ENCODE measurements around the gene STPG3. TPM values are rescaled to one million over a fixed set of nuclear protein-coding genes. Genes with fewer than 3 reads are reported as not detected.

Gene STPG3
- total and polyA plus RNA-seq, 2 of the 8 experiments (the other 6 are each of a cell fraction or from before 2014, with no cell fraction given), result not detected

DNA sequence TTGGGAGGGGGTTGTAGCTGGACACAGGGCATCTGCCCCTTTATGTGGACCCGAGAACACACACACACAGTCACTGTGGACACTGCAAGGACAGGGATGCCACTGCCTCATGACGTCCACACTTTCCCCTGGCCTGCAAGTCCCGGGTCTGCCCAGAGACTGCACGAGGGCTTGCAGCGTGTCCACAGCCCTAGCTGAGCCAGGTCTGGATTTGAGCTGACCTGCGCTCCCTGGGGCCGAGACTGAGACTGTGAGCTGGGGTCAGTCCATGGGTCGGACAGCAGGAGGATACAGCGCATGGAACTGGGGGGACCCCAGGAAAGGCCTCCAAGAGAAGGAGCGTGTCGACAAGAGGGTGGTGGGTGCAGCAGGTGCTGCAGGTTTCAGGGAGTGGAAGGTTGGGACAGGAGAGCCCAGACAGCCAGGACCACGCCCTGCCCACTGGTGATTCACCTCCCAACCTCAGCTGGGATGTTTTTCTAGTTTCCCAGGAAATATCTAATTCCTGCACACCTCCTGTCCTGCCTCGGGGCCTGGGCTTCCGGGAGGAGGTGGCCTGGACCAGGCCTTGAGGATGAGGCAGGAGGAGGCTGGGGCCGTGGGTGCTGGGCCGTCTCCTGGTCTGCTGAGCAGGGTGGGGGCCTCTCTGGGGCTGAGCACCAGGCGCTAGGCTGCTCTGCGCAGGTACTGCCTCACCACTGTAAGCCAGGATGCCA, 24.6 kb upstream of the STPG3 start:
- no peaks in the 10 kb centered on the region; a peak in 2 of 7 replicates for H3K27me3 ChIP-seq (replicated peaks in 1 of 4; ENCODE audit: control insufficient read depth in 3 of 4, extremely low read depth in 1 of 4, insufficient read depth in 3 of 4, low read length in 3 of 4)
- peak overlapping the region; percentile 91 for H4K91ac ChIP-seq (replicated peaks; ENCODE audit: insufficient read length, low read length)
- WGBS, 2 experiments (ENCODE audit: extremely low coverage in 1 of 2, insufficient coverage in 1 of 2, insufficient read length in 1 of 2, insufficient replicate concordance in 2 of 2, low coverage in 1 of 2, low lambda C conversion rate in 2 of 2, missing lambda C conversion rate in 1 of 2), result 84% methylated on average over 18 of the region's 18 CpGs; no CpG with 5 or more reads in 1 of the 2 experiments
- no peak for FAIRE-seq
- ChIA-PET POLR2A (ENCODE audit: partially characterized antibody) (interaction anchor here (1.1 to 69.9 kb wide), 7 partner anchors 9 to 109 kb away, joined by 4 to 1462 read pairs (median 5); partner anchors contain the start of genes ANAPC2, NDOR1, NELFB and SSNA1), CTCF (ENCODE audit: partially characterized antibody) (interaction anchor here (1.0 to 20.2 kb wide), 25 partner anchors 10 to 438 kb away, joined by 3 to 204 read pairs (median 5); partner anchors contain the start of genes ANAPC2, LRRC26, NPDC1 and SAPCD2)
- no peaks in the 10 kb centered on the region for H3K36me3 ChIP-seq (ENCODE audit: control insufficient read depth in 2 of 4, insufficient read depth in 4 of 4, low read length in 3 of 4)
- no peak overlapping the region for H4K5ac ChIP-seq (ENCODE audit: insufficient read length, low read depth, low read length)
- peaks cover 0 to 23% (median 10%) of the 10 kb centered on the region in 4 experiments; a peak in 5 of 7 replicates for H3K4me1 ChIP-seq (replicated peaks in 1 of 4; ENCODE audit: control insufficient read depth in 3 of 4, insufficient read depth in 4 of 4, low read length in 3 of 4)
- no peak overlapping the region for H3K27ac ChIP-seq (ENCODE audit: low read depth, low read length)
- DNase-seq (ENCODE audit: low read depth in 1 of 2, low spot score in 2 of 2), result no peak
- peak overlapping the region; percentile 33 for H2BK120ac ChIP-seq (replicated peaks; ENCODE audit: low read depth, low read length)
- H3K18ac ChIP-seq (ENCODE audit: extremely low read depth, low read length), result no peak overlapping the region
- H3K23ac ChIP-seq (ENCODE audit: insufficient read length), result no peak overlapping the region
- H3K4ac ChIP-seq (replicated peaks; ENCODE audit: insufficient read length, low read depth, low read length), result peak overlapping the region; percentile 85
- no peak overlapping the region; a peak in 1 of 7 replicates for H3K9ac ChIP-seq (replicated peaks in 1 of 4; ENCODE audit: extremely low read depth in 1 of 4, low read depth in 3 of 4, low read length in 3 of 4)
- H3K14ac ChIP-seq (ENCODE audit: insufficient read length), result no peak overlapping the region
- H2BK20ac ChIP-seq (ENCODE audit: low read length), result 0 out of 2 replicates have a peak overlapping the region, but pooled peaks have one; percentile 48
- peaks cover 16% of the 10 kb centered on the region; the same call in 1 of the 2 replicates for H3K23me2 ChIP-seq (ENCODE audit: low read depth, low read length)
- H2BK15ac ChIP-seq (ENCODE audit: low read length), result peak overlapping the region; percentile 46; the same call in 1 of the 2 replicates
- H2AFZ ChIP-seq (ENCODE audit: low read length), result no peak overlapping the region
- peak overlapping the region; percentile 90 for H2BK5ac ChIP-seq (ENCODE audit: low read depth, low read length)
- H4K20me1 ChIP-seq (replicated peaks in 1 of 2; ENCODE audit: control insufficient read depth in 1 of 2, insufficient read depth in 2 of 2, low read length in 2 of 2), result no peaks in the 10 kb centered on the region
- H3K9me3 ChIP-seq (ENCODE audit: insufficient read depth in 2 of 2, low read depth in 1 of 2, low read length in 1 of 2), result no peaks in the 10 kb centered on the region
- peak overlapping the region; percentile 70; the same call in 1 of the 2 replicates for H2AK5ac ChIP-seq (ENCODE audit: low read depth, low read length)
- H3K56ac ChIP-seq (replicated peaks; ENCODE audit: insufficient read length, low read depth, low read length), result peak overlapping the region; percentile 46
- no peak overlapping the region for H3K4me2 ChIP-seq (ENCODE audit: insufficient read depth in 1 of 2, low read depth in 2 of 2, low read length in 2 of 2)
- H3K79me2 ChIP-seq (ENCODE audit: control insufficient read depth in 1 of 2, insufficient read depth in 2 of 2, low read length in 2 of 2), result no peaks in the 10 kb centered on the region
- H2BK12ac ChIP-seq (ENCODE audit: low read depth, low read length), result peak overlapping the region; percentile 68; the same call in 1 of the 2 replicates
- H4K8ac ChIP-seq (ENCODE audit: extremely low read depth, insufficient read depth, low read length), result no peak overlapping the region; the same call in 1 of the 2 replicates
- H3K79me1 ChIP-seq (ENCODE audit: low read depth, low read length), result no peaks in the 10 kb centered on the region
- H3K4me3 ChIP-seq (ENCODE audit: extremely low read depth in 1 of 4, insufficient read depth in 2 of 4, low read depth in 3 of 4, low read length in 4 of 4), result no peak overlapping the region
- TF ChIP-seq, protein P1, sequence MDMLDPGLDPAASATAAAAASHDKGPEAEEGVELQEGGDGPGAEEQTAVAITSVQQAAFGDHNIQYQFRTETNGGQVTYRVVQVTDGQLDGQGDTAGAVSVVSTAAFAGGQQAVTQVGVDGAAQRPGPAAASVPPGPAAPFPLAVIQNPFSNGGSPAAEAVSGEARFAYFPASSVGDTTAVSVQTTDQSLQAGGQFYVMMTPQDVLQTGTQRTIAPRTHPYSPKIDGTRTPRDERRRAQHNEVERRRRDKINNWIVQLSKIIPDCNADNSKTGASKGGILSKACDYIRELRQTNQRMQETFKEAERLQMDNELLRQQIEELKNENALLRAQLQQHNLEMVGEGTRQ (IDR thresholded peaks at IDR 0.05; ENCODE audit: low read length), result no peak
- no peak for TF ChIP-seq YY1 (IDR thresholded peaks at IDR 0.05; ENCODE audit: low read depth, low read length)
- TF ChIP-seq POLR2AphosphoS5 (IDR thresholded peaks at IDR 0.05; ENCODE audit: low read depth, low read length), result no peak
- no peak for TF ChIP-seq HDAC6 (IDR thresholded peaks at IDR 0.05; ENCODE audit: low read depth, low read length)
- no peak for TF ChIP-seq CREB1 (IDR thresholded peaks at IDR 0.05)
- no peak for TF ChIP-seq EP300 (IDR thresholded peaks at IDR 0.05; ENCODE audit: borderline replicate concordance in 1 of 2, low read depth in 2 of 2, low read length in 2 of 2)
- no peak for TF ChIP-seq ZNF274 (IDR thresholded peaks at IDR 0.05; ENCODE audit: borderline replicate concordance, extremely low read depth, low read length)
- TF ChIP-seq HDAC2 (IDR thresholded peaks at IDR 0.05; ENCODE audit: borderline replicate concordance in 1 of 2, low read depth in 2 of 2, low read length in 2 of 2), result no peak
- TF ChIP-seq SP2 (IDR thresholded peaks at IDR 0.05; ENCODE audit: low read length), result no peak
- TF ChIP-seq, protein P2, sequence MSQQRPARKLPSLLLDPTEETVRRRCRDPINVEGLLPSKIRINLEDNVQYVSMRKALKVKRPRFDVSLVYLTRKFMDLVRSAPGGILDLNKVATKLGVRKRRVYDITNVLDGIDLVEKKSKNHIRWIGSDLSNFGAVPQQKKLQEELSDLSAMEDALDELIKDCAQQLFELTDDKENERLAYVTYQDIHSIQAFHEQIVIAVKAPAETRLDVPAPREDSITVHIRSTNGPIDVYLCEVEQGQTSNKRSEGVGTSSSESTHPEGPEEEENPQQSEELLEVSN (IDR thresholded peaks at IDR 0.05), result no peak

Data from H1 (cell line).